Peyer's patch (tissue), 4 donors: ENCODE results near the gene IFT81. TPM values are rescaled to one million over a fixed set of nuclear protein-coding genes. Genes with fewer than 3 reads are reported as not detected.

Experiments
- DNase-seq, 3 donors: peaks; one replicate each; pipeline ENCODE4 v3.0.0-alpha.2; 2017 to 2019
- H3K27ac ChIP-seq, 4 donors: fragments of 200-600 bp; sonication (generic); one replicate each; pipeline ENCODE4 v1.5.1; 2016 to 2019
- H3K27me3 ChIP-seq, 2 donors: fragments of 200-600 bp; sonication (generic); one replicate each; pipeline ENCODE4 v1.5.1; 2019
- H3K36me3 ChIP-seq, 3 donors: fragments of 200-600 bp; sonication (generic); one replicate each; pipeline ENCODE4 v1.5.1; 2016 to 2019
- H3K4me1 ChIP-seq, 4 donors: fragments of 200-600 bp; sonication (generic); one replicate each; pipeline ENCODE4 v1.5.1; 2016 to 2019
- H3K4me3 ChIP-seq, 4 donors: fragments of 200-600 bp; sonication (generic); 1 replicate in 3 of 4; 2 replicates in 1 of 4; pipeline ENCODE4 v1.5.1; 2016 to 2019; ENCODE audit warnings: mild to moderate bottlenecking in 1 of 4
- H3K9me3 ChIP-seq, 4 donors: fragments of 200-600 bp; sonication (generic); one replicate each; pipeline ENCODE4 v1.5.1; 2016 to 2019; ENCODE audit warnings: mild to moderate bottlenecking in 1 of 4
- CTCF ChIP-seq, 6 experiments: fragments of 450-650 bp in 4 of 6; fragments of 200-600 bp in 2 of 6; sonication (generic) in 1 of 6; IDR thresholded peaks; one replicate each; pipeline ENCODE4 v1.5.1; 2017 to 2019; ENCODE audit warnings: antibody characterized with exemption in 6 of 6, mild to moderate bottlenecking in 3 of 6, moderate library complexity in 1 of 6
- POLR2A ChIP-seq, 2 donors: fragments of 450-650 bp; IDR thresholded peaks; one replicate each; pipeline ENCODE4 v1.5.1; 2017; ENCODE audit warnings: antibody characterized with exemption in 2 of 2, mild to moderate bottlenecking in 2 of 2, moderate library complexity in 2 of 2
- total RNA-seq, 4 donors: library from RNA; depleted of rRNA; stranded (reverse); fragments of >200 nt; gene quantifications; one replicate each; pipeline ENCODE4 v1.1.0, GENCODE V29; 2016

Gene IFT81
- total RNA-seq, 4 donors from 2014 or later: 2.5 to 20.6 (median 7.5) TPM

GRCh38 chr12:110175201-110175600 lies 51.0 kb downstream of the IFT81 start:
- Histone ChIP-seq H3K27me3 (no peaks in the 10 kb centered on the region), H3K36me3 (no peaks in the 10 kb centered on the region), H3K4me3 (no peak overlapping the region), H3K4me1 (no peaks in the 10 kb centered on the region), H3K9me3 (no peaks in the 10 kb centered on the region), H3K27ac (no peak overlapping the region)
- no peak for TF ChIP-seq POLR2A (IDR thresholded peaks at IDR 0.05)
- no peak for TF ChIP-seq CTCF (IDR thresholded peaks at IDR 0.05)
- no peak for DNase-seq

- DNase-seq: no peak
Observed at GRCh38 chr12:110176745-110177144, 52.6 kb downstream of the IFT81 start.

GRCh38 chr12:110179291-110179690 lies 55.1 kb downstream of the IFT81 start:
- Histone ChIP-seq H3K9me3 (no peaks in the 10 kb centered on the region), H3K36me3 (peaks cover 0 to 10% (median 0%) of the 10 kb centered on the region in 3 donors), H3K27ac (no peak overlapping the region), H3K4me3 (no peak overlapping the region), H3K27me3 (no peaks in the 10 kb centered on the region), H3K4me1 (no peaks in the 10 kb centered on the region)
- no peak for TF ChIP-seq POLR2A (IDR thresholded peaks at IDR 0.05)
- no peak for TF ChIP-seq CTCF (IDR thresholded peaks at IDR 0.05)
- no peak for DNase-seq

More at GRCh38 chr12:110176745-110177144, 52.6 kb downstream of the IFT81 start:
- Histone ChIP-seq H3K9me3 (no peaks in the 10 kb centered on the region), H3K36me3 (peaks cover 0 to 10% (median 0%) of the 10 kb centered on the region in 3 donors), H3K4me3 (no peak overlapping the region), H3K4me1 (no peaks in the 10 kb centered on the region), H3K27me3 (no peaks in the 10 kb centered on the region), H3K27ac (no peak overlapping the region)
- TF ChIP-seq POLR2A (IDR thresholded peaks at IDR 0.05) (no peak), CTCF (IDR thresholded peaks at IDR 0.05) (no peak)

- H3K4me3 ChIP-seq: no peak overlapping the region
- no peak for TF ChIP-seq CTCF (IDR thresholded peaks at IDR 0.05)
- no peak for TF ChIP-seq POLR2A (IDR thresholded peaks at IDR 0.05)
- no peaks in the 10 kb centered on the region for H3K27me3 ChIP-seq
- no peaks in the 10 kb centered on the region for H3K9me3 ChIP-seq
- H3K4me1 ChIP-seq: no peaks in the 10 kb centered on the region
- no peak for DNase-seq
- no peak overlapping the region for H3K27ac ChIP-seq
- peaks cover 0 to 10% (median 0%) of the 10 kb centered on the region in 3 donors for H3K36me3 ChIP-seq
Observed at GRCh38 chr12:110180591-110181005, 56.4 kb downstream of the IFT81 start.

- H3K27me3 ChIP-seq: no peaks in the 10 kb centered on the region
- peaks cover 0 to 6% (median 0%) of the 10 kb centered on the region in 4 donors for H3K9me3 ChIP-seq
- no peak for DNase-seq
- no peak overlapping the region for H3K4me3 ChIP-seq
- TF ChIP-seq CTCF (IDR thresholded peaks at IDR 0.05): no peak
- TF ChIP-seq POLR2A (IDR thresholded peaks at IDR 0.05): no peak
- no peaks in the 10 kb centered on the region for H3K4me1 ChIP-seq
- H3K27ac ChIP-seq: no peak overlapping the region
- peaks cover 0 to 10% (median 0%) of the 10 kb centered on the region in 3 donors for H3K36me3 ChIP-seq
Observed at GRCh38 chr12:110182281-110182680, 58.1 kb downstream of the IFT81 start.

GRCh38 chr12:110183386-110183785 lies 59.2 kb downstream of the IFT81 start:
- DNase-seq: no peak
- TF ChIP-seq CTCF (IDR thresholded peaks at IDR 0.05): no peak
- TF ChIP-seq POLR2A (IDR thresholded peaks at IDR 0.05): no peak
- H3K4me3 ChIP-seq: no peak overlapping the region
- H3K36me3 ChIP-seq: peaks cover 0 to 10% (median 0%) of the 10 kb centered on the region in 3 donors
- H3K9me3 ChIP-seq: peaks cover 0 to 6% (median 0%) of the 10 kb centered on the region in 4 donors
- H3K4me1 ChIP-seq: no peaks in the 10 kb centered on the region
- H3K27ac ChIP-seq: no peak overlapping the region
- H3K27me3 ChIP-seq: no peaks in the 10 kb centered on the region
